MCF 10A (cell line): ENCODE measurements around the gene SMURF1. TPM values are rescaled to one million over a fixed set of nuclear protein-coding genes. Genes with fewer than 3 reads are reported as not detected.

Experiments
- BruUV-seq: library from RNA; stranded (reverse); fragments of 400-500 nt; replicated peaks from 2 replicates; lab custom pipeline; 2021; lab: Mats Ljungman, UMichigan
- CTCF ChIA-PET: fragments of 300-600 bp; sonication (Branson Sonifier 250); formaldehyde crosslinking; extraction: SDS; loops from one replicate; lab custom pipeline; 2021; ENCODE audit warnings: antibody characterized with exemption, inconsistent platforms; lab: Yijun Ruan, JAX
- POLR2A ChIA-PET: fragments of 300-600, 350-650 bp; sonication (Branson Sonifier 250); formaldehyde crosslinking; extraction: SDS; loops from one replicate; lab custom pipeline; 2020; ENCODE audit warnings: antibody characterized with exemption, inconsistent platforms; lab: Yijun Ruan, JAX
- DNase-seq: peaks from one replicate; pipeline ENCODE4 v3.0.0-alpha.2; 2018; ENCODE audit not compliant: unreplicated experiment
- H3K27ac Mint-ChIP-seq: one replicate; pipeline ENCODE4 v1.8.0; 2022; ENCODE audit warnings: mild to moderate bottlenecking, low read depth, mixed read lengths; ENCODE audit not compliant: unreplicated experiment
- H3K27me3 Mint-ChIP-seq: one replicate; pipeline ENCODE4 v1.8.0; 2022; ENCODE audit warnings: mixed read lengths; ENCODE audit not compliant: insufficient read depth, unreplicated experiment
- H3K36me3 Mint-ChIP-seq: one replicate; pipeline ENCODE4 v1.8.0; 2022; ENCODE audit warnings: mild to moderate bottlenecking, moderate library complexity, mixed read lengths; ENCODE audit not compliant: insufficient read depth, unreplicated experiment
- H3K4me1 Mint-ChIP-seq: one replicate; pipeline ENCODE4 v1.8.0; 2022; ENCODE audit warnings: mixed read lengths; ENCODE audit not compliant: insufficient read depth, unreplicated experiment
- H3K4me3 Mint-ChIP-seq: one replicate; pipeline ENCODE4 v1.8.0; 2022; ENCODE audit warnings: mild to moderate bottlenecking, moderate library complexity, mixed read lengths; ENCODE audit not compliant: unreplicated experiment
- H3K9me3 Mint-ChIP-seq: one replicate; pipeline ENCODE4 v1.8.0; 2022; ENCODE audit warnings: mixed read lengths; ENCODE audit not compliant: unreplicated experiment
- CTCF ChIP-seq: fragments of 200-600 bp; IDR thresholded peaks from one replicate; pipeline ENCODE4 v1.8.0; 2022; ENCODE audit warnings: antibody characterized with exemption, mild to moderate bottlenecking; ENCODE audit not compliant: unreplicated experiment
- intact Hi-C: fragments of 100-400 bp; cut with micrococcal nuclease; formaldehyde crosslinking; loops from 2 replicates; pipeline ENCODE4 v1.14.1; 2022
- total RNA-seq: library from RNA; stranded (reverse); gene quantifications from 2 replicates; pipeline ENCODE4 v1.2.3, GENCODE V29; 2022

The SMURF1 gene
- total RNA-seq, 1 experiment from 2014 or later, result 19.9 TPM

GRCh38 chr7:99142727-99143520 is 984 bp downstream of the SMURF1 start:
- H3K4me1 Mint-ChIP-seq, result peaks cover 37% of the 10 kb centered on the region
- peak overlapping the region; percentile 76 for H3K27ac Mint-ChIP-seq
- no peaks in the 10 kb centered on the region for H3K9me3 Mint-ChIP-seq
- peaks cover 5% of the 10 kb centered on the region for H3K36me3 Mint-ChIP-seq
- H3K27me3 Mint-ChIP-seq, result no peaks in the 10 kb centered on the region
- TF ChIP-seq CTCF, result no peak
- POLR2A ChIA-PET, result interaction anchor here (0.7 to 2.6 kb wide), 18 partner anchors 9 to 265 kb away, joined by 3 to 22 read pairs (median 6); partner anchors contain the start of genes ARPC1A, BUD31 and PDAP1
- no TSS peak for BruUV-seq
- peak overlapping the region; percentile 92 for H3K4me3 Mint-ChIP-seq
- peak; percentile 98 for DNase-seq
- CTCF ChIA-PET, result interaction anchor here (0.8 to 1.5 kb wide), 2 partner anchors 13 to 166 kb away, joined by 3 to 5 read pairs; no protein-coding TSS in a partner anchor
- intact Hi-C loops, result loop anchor here (1.0 to 5.0 kb wide), 5 partner anchors 40 to 170 kb away; no protein-coding TSS in a partner anchor

GRCh38 chr7:99141841-99142726 is 1.8 kb downstream of the SMURF1 start:
- DNase-seq, result peak; percentile 65
- peaks cover 41% of the 10 kb centered on the region for H3K4me1 Mint-ChIP-seq
- peak overlapping the region; percentile 92 for H3K4me3 Mint-ChIP-seq
- intact Hi-C loops, result loop anchor here (1.0 to 5.0 kb wide), 5 partner anchors 39 to 171 kb away; no protein-coding TSS in a partner anchor
- TF ChIP-seq CTCF, result no peak
- CTCF ChIA-PET, result interaction anchor here (0.5 to 1.5 kb wide), 4 partner anchors 12 to 265 kb away, joined by 3 to 5 read pairs (median 4); partner anchors contain the start of gene TRRAP
- H3K27ac Mint-ChIP-seq, result peak overlapping the region; percentile 76
- BruUV-seq, result no TSS peak
- POLR2A ChIA-PET, result interaction anchor here (0.6 to 2.6 kb wide), 22 partner anchors 8 to 266 kb away, joined by 3 to 22 read pairs (median 4); partner anchors contain the start of genes ARPC1A, BUD31 and PDAP1
- peaks cover 5% of the 10 kb centered on the region for H3K36me3 Mint-ChIP-seq
- no peaks in the 10 kb centered on the region for H3K9me3 Mint-ChIP-seq
- no peaks in the 10 kb centered on the region for H3K27me3 Mint-ChIP-seq

- H3K27me3 Mint-ChIP-seq, result no peaks in the 10 kb centered on the region
- H3K4me3 Mint-ChIP-seq, result peak overlapping the region; percentile 92
- TF ChIP-seq CTCF, result no peak
- peaks cover 42% of the 10 kb centered on the region for H3K4me1 Mint-ChIP-seq
- DNase-seq, result no peak
- ChIA-PET CTCF (no interaction called here), POLR2A (interaction anchor here (0.6 to 2.6 kb wide), 14 partner anchors 11 to 263 kb away, joined by 3 to 22 read pairs (median 6); partner anchors contain the start of gene TRRAP)
- no TSS peak for BruUV-seq
- H3K36me3 Mint-ChIP-seq, result peaks cover 5% of the 10 kb centered on the region
- H3K9me3 Mint-ChIP-seq, result no peaks in the 10 kb centered on the region
- intact Hi-C loops, result loop anchor here (5.0 kb wide), 1 partner anchor 81 kb away; no protein-coding TSS in a partner anchor
- peak overlapping the region; percentile 76 for H3K27ac Mint-ChIP-seq
Observed at GRCh38 chr7:99141334-99141733, 2.6 kb downstream of the SMURF1 start.
